Fibroblast of upper back skin (primary cell): ENCODE measurements around the gene BHLHE40.
"Not testable (repeated sequence)": the region's sequence is repeated elsewhere in the genome, so short reads cannot be mapped to it uniquely, and the experiment has no call there.

Source experiments
- DNase-seq: peaks from one replicate; pipeline ENCODE4 v3.0.0-alpha.2; 2013

BHLHE40 gene

GRCh38 chr3:4979428-4980228, at the start of gene BHLHE40:
TSS of gene BHLHE40 (plus strand) at chr3:4979437. CDS start at chr3:4979719, 282 bp downstream.
- no peak for DNase-seq

GRCh38 chr3:4930501-4930900, 48.7 kb upstream of the BHLHE40 start:
- DNase-seq: no peak

- DNase-seq: no peak
Observed at GRCh38 chr3:4934050-4934449, 45.2 kb upstream of the BHLHE40 start.

GRCh38 chr3:4935347-4935746, 43.9 kb upstream of the BHLHE40 start:
- no peak for DNase-seq

- no peak for DNase-seq
Observed at GRCh38 chr3:4936982-4937614, 42.1 kb upstream of the BHLHE40 start.

GRCh38 chr3:4938281-4938982, 40.8 kb upstream of the BHLHE40 start:
- no peak for DNase-seq

GRCh38 chr3:4939276-4939675, 40.0 kb upstream of the BHLHE40 start:
- no peak for DNase-seq

GRCh38 chr3:4940985-4941384, 38.3 kb upstream of the BHLHE40 start:
- no peak for DNase-seq

- DNase-seq: no peak
Observed at GRCh38 chr3:4943549-4943948, 35.7 kb upstream of the BHLHE40 start.

GRCh38 chr3:4945324-4945723, 33.9 kb upstream of the BHLHE40 start:
- no peak for DNase-seq

- no peak for DNase-seq
Observed at GRCh38 chr3:4947028-4947427, 32.2 kb upstream of the BHLHE40 start.

GRCh38 chr3:4948395-4948794, 30.8 kb upstream of the BHLHE40 start:
- DNase-seq: peak; percentile 42

- no peak for DNase-seq
Observed at GRCh38 chr3:4949004-4949403, 30.2 kb upstream of the BHLHE40 start.

- no peak for DNase-seq
Observed at GRCh38 chr3:4949659-4950058, 29.6 kb upstream of the BHLHE40 start.

- DNase-seq: no peak
Observed at GRCh38 chr3:4950351-4950784, 28.9 kb upstream of the BHLHE40 start.

- DNase-seq: no peak
Observed at GRCh38 chr3:4950948-4951347, 28.3 kb upstream of the BHLHE40 start.

GRCh38 chr3:4953119-4953518, 26.1 kb upstream of the BHLHE40 start:
- no peak for DNase-seq

- no peak for DNase-seq
Observed at GRCh38 chr3:4954256-4955000, 24.8 kb upstream of the BHLHE40 start.

GRCh38 chr3:4956099-4956498, 23.1 kb upstream of the BHLHE40 start:
- no peak for DNase-seq

GRCh38 chr3:4956738-4957137, 22.5 kb upstream of the BHLHE40 start:
- no peak for DNase-seq

- no peak for DNase-seq
Observed at GRCh38 chr3:4957978-4958377, 21.3 kb upstream of the BHLHE40 start.

- no peak for DNase-seq
Observed at GRCh38 chr3:4959180-4959579, 20.1 kb upstream of the BHLHE40 start.

GRCh38 chr3:4961865-4962264, 17.4 kb upstream of the BHLHE40 start:
- not testable (repeated sequence) for DNase-seq
